ENCODE results near the gene NLRP14.

The NLRP14 gene

DNA sequence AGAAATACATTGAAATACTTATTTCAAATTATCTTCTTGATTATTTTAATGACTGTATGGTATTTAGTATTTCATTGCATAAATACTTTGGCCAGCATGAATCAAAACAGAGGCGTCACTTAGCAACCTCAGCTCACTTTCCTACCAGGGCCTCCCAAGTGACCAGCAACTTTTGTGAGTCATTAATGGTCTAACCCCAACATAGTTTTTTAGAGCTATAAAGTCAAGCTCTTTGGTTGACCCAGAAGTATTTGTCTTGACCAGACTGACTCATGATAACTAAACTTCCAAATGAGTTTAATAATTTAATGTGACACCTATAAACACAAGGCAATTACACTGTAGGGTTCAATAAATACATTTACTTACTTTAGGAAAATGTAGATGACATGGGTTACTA, 40.6 kb downstream of the NLRP14 start:
- no peak for DNase-seq

DNA sequence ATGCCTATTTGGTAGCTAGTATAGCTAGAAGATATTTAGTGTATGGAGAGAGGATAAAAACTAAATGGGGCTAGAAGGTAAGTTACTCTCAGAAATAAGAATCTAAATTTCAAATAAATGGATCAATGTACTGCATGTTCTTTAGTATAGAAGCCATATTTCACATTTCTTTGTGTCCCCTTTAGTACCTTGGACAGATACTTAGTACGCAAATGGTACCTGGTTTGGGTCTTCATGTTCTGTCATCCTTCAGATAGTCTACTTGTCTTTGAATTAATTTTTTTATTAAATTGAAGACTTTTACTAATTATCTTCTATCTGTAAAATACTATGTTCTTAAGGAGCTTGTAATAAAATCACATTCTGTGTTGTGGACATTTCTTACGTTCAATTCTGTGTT, 42.3 kb downstream of the NLRP14 start:
- no peak for DNase-seq

GRCh38 chr11:7072401-7073028, 52.2 kb downstream of the NLRP14 start:
- DNase-seq: no peak

DNA sequence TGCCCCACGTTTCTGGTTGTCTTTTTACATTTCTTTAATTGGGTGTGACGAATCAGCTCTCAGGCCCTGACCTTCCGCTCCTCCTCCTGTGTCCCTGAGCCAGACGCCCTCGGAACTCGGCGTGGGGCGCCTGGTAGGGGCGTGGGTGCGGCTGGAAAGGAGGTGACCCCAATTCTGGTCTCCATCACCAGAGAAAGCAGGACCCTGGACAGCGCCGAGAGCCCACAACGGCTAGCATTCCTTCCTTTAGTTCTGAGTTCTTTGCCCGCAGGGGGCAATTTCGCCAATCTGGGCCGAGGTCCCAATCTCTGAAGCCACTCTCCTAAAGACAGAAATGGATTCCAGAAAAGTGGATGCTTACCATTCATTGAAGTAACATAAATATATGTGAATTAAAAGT, 56.8 kb downstream of the NLRP14 start:
- no peak for DNase-seq

DNA sequence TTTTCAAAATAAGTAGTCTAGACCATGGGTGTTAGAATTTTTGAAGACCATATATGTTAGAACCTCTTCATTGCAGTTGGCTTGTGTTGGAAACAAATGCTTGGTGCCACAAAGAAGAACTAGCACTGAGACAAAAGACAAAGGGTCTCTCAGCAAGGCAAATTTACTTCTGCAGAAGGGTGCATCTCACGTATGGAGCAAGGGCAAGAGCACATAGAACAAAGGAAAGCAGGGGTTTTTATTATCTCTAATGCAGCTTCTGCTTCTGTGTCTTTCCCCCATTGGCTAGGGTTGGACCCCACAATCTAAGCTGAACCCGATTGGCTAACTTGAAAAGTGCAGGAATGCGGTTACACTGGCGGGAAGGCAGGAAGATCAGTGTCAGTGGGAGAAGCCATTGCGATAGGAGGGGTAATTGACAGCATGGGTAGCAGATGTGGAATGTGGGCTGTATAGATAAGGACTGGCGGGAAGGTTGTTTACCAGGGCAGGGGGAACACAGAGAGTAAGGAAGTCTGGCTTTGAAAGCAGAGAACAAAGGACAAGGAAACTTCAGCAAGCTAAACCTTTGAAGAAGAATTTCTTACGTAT, 59.4 kb downstream of the NLRP14 start:
- DNase-seq: no peak

- no peak for DNase-seq
Measured at GRCh38 chr11:7080900-7081299, 60.6 kb downstream of the NLRP14 start.

- no peak for DNase-seq
Measured at GRCh38 chr11:7081441-7081840, 61.2 kb downstream of the NLRP14 start.

GRCh38 chr11:7088921-7089320, 68.6 kb downstream of the NLRP14 start, which contains the start of gene RBMXL2:
Gene RBMXL2 (plus strand): TSS chr11:7088998. CDS start chr11:7089121, 123 bp downstream.
- no peak for DNase-seq

- DNase-seq: no peak
Measured at GRCh38 chr11:7089328-7090251, 69.3 kb downstream of the NLRP14 start.

DNA sequence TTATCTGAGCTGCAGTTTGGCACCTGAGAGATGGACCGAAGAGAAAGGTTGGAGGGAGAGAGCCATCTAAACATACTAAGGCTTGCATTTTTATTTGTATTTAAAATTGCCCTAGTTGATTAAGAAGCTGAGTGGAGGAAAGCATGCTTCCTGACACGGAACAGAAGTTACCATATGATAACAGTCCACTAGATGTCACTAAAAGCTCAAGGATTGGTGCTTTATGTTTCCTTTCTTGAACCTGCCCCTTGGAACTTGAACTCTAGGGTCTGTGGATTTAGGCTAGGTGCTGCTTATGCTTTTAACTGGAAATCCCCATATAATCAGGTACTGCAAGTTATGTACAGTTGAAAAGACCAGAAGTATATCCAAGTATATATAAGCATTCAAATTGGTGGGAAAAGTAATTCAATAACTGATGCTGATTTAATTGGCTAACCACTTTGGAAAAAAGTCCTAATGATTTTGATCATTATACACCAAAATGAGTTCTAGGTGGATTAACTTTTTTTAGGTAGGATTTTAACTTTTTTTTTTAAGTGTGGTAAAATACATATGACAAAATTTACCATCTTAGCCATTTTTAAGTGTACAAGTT, 78.1 kb downstream of the NLRP14 start:
- no peak for DNase-seq

DNA sequence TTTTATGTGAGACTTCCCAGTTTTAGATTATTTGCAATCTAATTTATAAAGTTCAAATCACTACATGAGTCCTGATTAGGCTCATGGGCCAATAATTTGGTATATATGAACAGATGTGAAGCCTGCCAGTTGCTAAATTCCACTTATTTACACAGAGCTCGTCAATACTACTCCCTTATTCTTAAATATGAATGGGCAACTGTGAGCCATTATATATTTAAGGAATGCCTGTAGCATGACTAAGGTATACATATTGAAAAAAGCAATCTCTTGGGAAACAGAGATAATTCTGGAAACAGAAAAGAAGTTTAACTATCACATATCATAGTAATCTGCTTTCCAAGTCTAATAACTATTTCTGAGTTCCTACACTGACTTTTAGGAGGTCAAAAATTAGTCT, 95.5 kb downstream of the NLRP14 start:
- no peak for DNase-seq

DNA sequence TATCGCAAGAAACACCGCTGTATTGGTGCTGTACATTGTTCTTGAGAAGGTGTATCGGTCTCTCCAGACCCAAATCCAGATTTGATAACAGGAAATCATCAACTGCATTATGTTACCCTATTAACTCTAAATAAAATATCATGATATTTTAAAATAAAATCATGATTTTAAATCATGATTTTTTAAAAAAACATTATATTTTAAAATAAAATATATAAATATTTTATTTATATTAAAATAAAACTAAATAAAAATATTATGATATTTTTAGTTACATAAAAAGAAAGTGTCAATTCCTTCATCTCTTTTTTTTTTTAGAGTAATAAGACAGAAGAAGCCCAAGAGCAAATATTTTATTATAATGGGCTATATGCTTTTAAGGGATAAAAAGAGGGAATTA, 96.1 kb downstream of the NLRP14 start:
- DNase-seq: no peak
